A549 (cell line): ENCODE data around the gene PKD2.

Experiments used
- CTCF ChIP-seq: fragments of >200 bp; sonication (Bioruptor Twin); formaldehyde crosslinking; IDR thresholded peaks from 3 replicates; pipeline ENCODE4 v1.5.1; 2016
- SMC3 ChIP-seq: fragments of >200 bp; sonication (Bioruptor Twin); formaldehyde crosslinking; IDR thresholded peaks from 3 replicates; pipeline ENCODE4 v1.6.1; 2018; ENCODE audit warnings: inconsistent platforms

- TF ChIP-seq CTCF: no peak
- no peak for TF ChIP-seq SMC3
These were observed 53.0 kb downstream of the PKD2 start for GRCh38 chr4:88060431-88060830.
